Thoracic aorta (tissue), 2 donors: ENCODE measurements around the gene KLC1. TPM values are rescaled to one million over a fixed set of nuclear protein-coding genes. Genes with fewer than 3 reads are reported as not detected.

ENCODE experiments used
- ATAC-seq: fragments of 150-250 bp; one replicate; pipeline ENCODE4 v1.8.0; 2017; ENCODE audit warnings: low read depth; ENCODE audit not compliant: insufficient number of reproducible peaks, low FRiP score
- DNase-seq: peaks from one replicate; pipeline ENCODE4 v3.0.0-alpha.2; 2020; ENCODE audit warnings: low spot score
- H3K27ac ChIP-seq, 2 donors: fragments of 200-600 bp; sonication (generic); 1 replicate in 1 of 2; 2 replicates in 1 of 2; pipeline ENCODE4 v1.5.1; 2016; ENCODE audit warnings: mild to moderate bottlenecking in 2 of 2, moderate library complexity in 2 of 2
- H3K27me3 ChIP-seq: fragments of 200-600 bp; sonication (generic); replicated peaks from 2 replicates; pipeline ENCODE4 v1.6.0; 2016; ENCODE audit warnings: mild to moderate bottlenecking; ENCODE audit not compliant: insufficient read depth
- H3K36me3 ChIP-seq: fragments of 200-600 bp; sonication (generic); one replicate; pipeline ENCODE4 v1.5.1; 2016
- H3K4me1 ChIP-seq, 2 donors: fragments of 200-600 bp; sonication (generic); 1 replicate in 1 of 2; 2 replicates in 1 of 2; pipeline versions ENCODE4 v1.5.1 to v1.6.0; 2016; ENCODE audit warnings: low read depth in 2 of 2, mild to moderate bottlenecking in 1 of 2; ENCODE audit not compliant: control insufficient read depth in 1 of 2
- H3K4me3 ChIP-seq: fragments of 200-600 bp; sonication (generic); 2 replicates; pipeline ENCODE4 v1.5.1; 2016; ENCODE audit warnings: mild to moderate bottlenecking
- H3K9me3 ChIP-seq: fragments of 200-600 bp; sonication (generic); 2 replicates; pipeline ENCODE4 v1.5.1; 2016
- total RNA-seq, 2 donors: library from RNA; depleted of rRNA; stranded (reverse); fragments of >200 nt; gene quantifications; one replicate each; pipeline versions ENCODE4 v1.1.0 to v1.2.3, GENCODE V29; 2016
- TF ChIP-seq, protein P1 (sequence below): fragments of 200-600 bp; sonication (generic); IDR thresholded peaks from one replicate; pipeline ENCODE4 v1.5.1; 2019; ENCODE audit warnings: antibody characterized with exemption

KLC1 gene
- total RNA-seq, 2 donors from 2014 or later, result 545 to 588 TPM

DNA sequence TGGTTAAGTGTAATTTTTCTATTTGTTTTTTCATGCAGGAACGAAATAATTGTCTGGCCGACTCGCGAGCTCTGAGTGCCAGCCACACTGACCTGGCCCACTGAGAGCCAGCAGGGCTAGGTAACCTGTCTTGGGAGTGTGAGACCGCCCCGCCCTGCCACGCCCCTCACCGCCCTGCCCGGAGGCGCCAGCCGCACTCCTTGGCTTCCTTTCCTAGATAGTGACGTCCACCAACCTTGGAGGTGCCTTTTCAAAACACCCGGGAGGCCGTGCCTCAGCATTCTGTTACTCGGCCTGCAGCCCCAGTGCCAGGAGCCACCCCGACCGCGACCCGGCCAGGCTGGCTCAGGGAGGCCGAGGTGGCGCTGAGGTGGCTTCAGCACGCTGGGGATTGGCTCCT is 64.5 kb downstream of the KLC1 start:
- Histone ChIP-seq H3K27ac (no peak overlapping the region), H3K4me1 (peaks cover 13 to 50% of the 10 kb centered on the region in 2 donors), H3K36me3 (peaks cover 34% of the 10 kb centered on the region)

DNA sequence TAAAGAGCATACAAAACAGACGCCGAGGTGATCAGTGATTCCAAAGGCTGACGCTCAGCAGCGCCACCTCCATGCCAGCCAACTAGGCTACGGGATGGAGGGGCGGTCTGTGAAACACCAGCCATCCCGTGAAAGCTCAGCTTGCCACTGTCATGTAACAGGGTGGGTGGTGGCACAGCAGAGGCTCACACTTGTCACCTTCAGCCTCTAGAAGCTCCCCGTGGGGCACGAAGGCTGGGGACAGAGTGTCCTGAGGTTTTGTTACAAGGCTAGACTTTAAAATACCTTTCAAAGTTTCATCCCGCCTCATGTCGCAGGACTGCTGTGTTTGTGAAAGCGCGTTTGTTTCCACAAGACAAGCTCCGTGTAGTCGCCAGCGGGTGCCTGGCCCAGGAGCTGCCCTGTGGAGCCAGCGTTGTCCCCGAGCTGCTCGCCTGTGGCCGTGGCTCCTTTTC is 65.6 kb downstream of the KLC1 start:
- no peak overlapping the region for H3K27ac ChIP-seq
- TF ChIP-seq, protein P1, sequence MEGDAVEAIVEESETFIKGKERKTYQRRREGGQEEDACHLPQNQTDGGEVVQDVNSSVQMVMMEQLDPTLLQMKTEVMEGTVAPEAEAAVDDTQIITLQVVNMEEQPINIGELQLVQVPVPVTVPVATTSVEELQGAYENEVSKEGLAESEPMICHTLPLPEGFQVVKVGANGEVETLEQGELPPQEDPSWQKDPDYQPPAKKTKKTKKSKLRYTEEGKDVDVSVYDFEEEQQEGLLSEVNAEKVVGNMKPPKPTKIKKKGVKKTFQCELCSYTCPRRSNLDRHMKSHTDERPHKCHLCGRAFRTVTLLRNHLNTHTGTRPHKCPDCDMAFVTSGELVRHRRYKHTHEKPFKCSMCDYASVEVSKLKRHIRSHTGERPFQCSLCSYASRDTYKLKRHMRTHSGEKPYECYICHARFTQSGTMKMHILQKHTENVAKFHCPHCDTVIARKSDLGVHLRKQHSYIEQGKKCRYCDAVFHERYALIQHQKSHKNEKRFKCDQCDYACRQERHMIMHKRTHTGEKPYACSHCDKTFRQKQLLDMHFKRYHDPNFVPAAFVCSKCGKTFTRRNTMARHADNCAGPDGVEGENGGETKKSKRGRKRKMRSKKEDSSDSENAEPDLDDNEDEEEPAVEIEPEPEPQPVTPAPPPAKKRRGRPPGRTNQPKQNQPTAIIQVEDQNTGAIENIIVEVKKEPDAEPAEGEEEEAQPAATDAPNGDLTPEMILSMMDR, result no peak
- no peaks in the 10 kb centered on the region for H3K9me3 ChIP-seq
- no peaks in the 10 kb centered on the region for H3K27me3 ChIP-seq
- H3K4me1 ChIP-seq, result peaks cover 8 to 51% of the 10 kb centered on the region in 2 donors
- DNase-seq (no peak), ATAC-seq (no peak)
- no peak overlapping the region for H3K4me3 ChIP-seq
- peaks cover 43% of the 10 kb centered on the region for H3K36me3 ChIP-seq

More for the DNA sequence above, 64.5 kb downstream of the KLC1 start:
- ATAC-seq (no peak), DNase-seq (no peak)
- TF ChIP-seq, protein P1, result no peak
- Histone ChIP-seq H3K9me3 (no peaks in the 10 kb centered on the region), H3K4me3 (no peak overlapping the region), H3K27me3 (no peaks in the 10 kb centered on the region)

DNA sequence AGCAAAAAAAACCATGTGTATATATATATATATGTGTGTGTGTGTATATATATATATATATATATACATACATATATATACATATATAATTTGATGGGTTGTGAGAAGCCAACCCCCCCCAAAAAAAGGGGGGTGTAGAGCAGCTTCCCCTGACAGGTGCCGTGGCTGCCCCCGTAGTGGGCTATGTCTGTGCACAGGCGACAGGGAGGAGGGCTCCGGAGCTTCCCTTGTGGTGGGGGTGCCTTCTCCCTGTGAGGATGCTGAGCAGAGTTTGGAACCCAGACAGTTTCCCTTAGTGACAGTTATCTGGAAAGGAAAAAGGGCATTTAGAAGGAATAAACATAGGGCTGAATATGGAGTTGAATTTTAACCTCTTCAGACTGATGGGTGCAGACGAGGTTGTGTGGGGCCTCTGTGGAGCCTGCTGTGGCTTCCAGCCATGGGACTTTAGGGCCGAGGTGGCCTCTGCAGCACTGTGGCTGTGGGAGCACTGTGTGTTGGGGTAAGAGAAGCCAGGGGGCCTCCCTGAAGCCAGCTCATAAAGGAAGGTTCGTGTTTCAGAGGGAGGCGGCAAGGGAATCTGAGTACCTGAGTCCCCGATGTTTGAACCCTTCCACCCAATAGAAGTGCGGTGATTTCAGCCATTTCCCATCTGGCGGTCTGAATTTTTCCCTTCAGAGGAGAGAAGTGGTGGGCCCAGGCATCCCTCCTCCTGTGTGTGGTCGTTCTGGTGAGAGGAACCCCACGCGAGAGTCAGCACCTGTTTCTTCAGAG is 66.5 kb downstream of the KLC1 start:
- ATAC-seq, result no peak
- peaks cover 5 to 52% of the 10 kb centered on the region in 2 donors for H3K4me1 ChIP-seq
- H3K9me3 ChIP-seq, result no peaks in the 10 kb centered on the region
- TF ChIP-seq, protein P1, result no peak
- no peak overlapping the region for H3K27ac ChIP-seq
- no peaks in the 10 kb centered on the region for H3K27me3 ChIP-seq
- peaks cover 44% of the 10 kb centered on the region for H3K36me3 ChIP-seq
- no peak for DNase-seq
- H3K4me3 ChIP-seq, result no peak overlapping the region

DNA sequence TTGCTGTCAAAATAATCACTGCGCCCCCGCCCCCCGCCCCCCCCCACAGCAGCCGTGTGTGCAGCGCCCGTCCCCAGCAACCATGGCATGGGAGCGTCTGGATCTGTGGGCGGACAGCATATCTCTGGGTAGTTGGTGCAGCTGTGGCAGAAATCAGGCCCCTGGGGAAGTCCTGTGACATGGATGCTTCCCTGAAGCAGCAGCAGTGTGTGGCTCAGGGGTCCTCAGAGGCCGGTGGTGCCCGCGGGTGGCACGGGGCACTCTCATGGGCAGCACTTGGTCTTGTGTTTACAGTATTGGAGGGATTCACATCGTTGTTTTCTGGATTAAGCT is 67.0 kb downstream of the KLC1 start:
- TF ChIP-seq, protein P1, result no peak
- no peaks in the 10 kb centered on the region for H3K27me3 ChIP-seq
- no peak for ATAC-seq
- no peak overlapping the region for H3K4me3 ChIP-seq
- peaks cover 50% of the 10 kb centered on the region for H3K36me3 ChIP-seq
- H3K27ac ChIP-seq, result peak overlapping the region; percentile 30 to 31
- no peaks in the 10 kb centered on the region for H3K9me3 ChIP-seq
- peaks cover 5 to 56% of the 10 kb centered on the region in 2 donors for H3K4me1 ChIP-seq
- no peak for DNase-seq

DNA sequence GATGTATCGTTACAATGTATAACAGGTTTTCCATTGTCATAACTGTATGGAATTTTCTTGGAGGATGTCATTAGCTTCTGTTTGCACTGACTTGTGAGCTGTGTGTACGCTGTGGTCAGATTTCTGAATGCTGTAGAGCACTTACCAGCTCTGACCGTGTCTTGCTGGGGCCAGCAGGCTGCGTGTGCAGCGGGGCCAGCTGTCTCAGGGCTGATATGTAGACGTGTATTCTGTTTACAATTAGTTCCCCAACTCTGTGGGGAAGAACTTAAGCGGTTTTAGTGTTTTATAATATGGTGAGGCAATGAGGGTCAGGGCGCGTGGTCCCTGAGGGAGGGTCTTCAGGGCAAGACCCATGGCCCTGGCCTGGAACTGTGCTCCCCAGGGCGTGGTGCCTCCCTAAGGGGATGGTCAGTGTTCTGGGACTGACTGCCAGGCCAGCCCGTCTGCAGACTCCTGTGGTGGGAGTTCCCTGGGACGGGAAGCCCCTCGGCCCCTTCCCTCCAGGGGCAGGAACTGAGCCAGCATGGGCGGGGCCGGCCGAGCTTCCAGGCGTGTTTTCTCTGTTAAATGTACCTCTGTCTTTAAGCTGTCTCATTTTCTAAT is 67.6 kb downstream of the KLC1 start:
- Histone ChIP-seq H3K4me1 (peaks cover 5 to 57% of the 10 kb centered on the region in 2 donors), H3K4me3 (no peak overlapping the region), H3K36me3 (peaks cover 53% of the 10 kb centered on the region), H3K27ac (peak overlapping the region; percentile 30 to 31), H3K27me3 (no peaks in the 10 kb centered on the region), H3K9me3 (no peaks in the 10 kb centered on the region)
- DNase-seq (no peak), ATAC-seq (no peak)
- TF ChIP-seq, protein P1, result no peak
